K562 (cell line): ENCODE results near the gene TMEM156. TPM values are rescaled to one million over a fixed set of nuclear protein-coding genes. Genes with fewer than 3 reads are reported as not detected.

Experiments
- ARID1B ChIP-seq: fragments of 450-650 bp; IDR thresholded peaks from 2 replicates; pipeline ENCODE4 v1.6.1; 2016; ENCODE audit warnings: antibody characterized with exemption, mild to moderate bottlenecking, inconsistent platforms
- CUX1 ChIP-seq: fragments of 200-800 bp; sonication (Bioruptor generic); IDR thresholded peaks from 2 replicates; pipeline ENCODE4 v1.6.1; 2016; ENCODE audit warnings: missing genetic modification characterization, missing compliant biosample characterization
- NFRKB ChIP-seq: fragments of 450-650 bp; IDR thresholded peaks from 2 replicates; pipeline ENCODE4 v1.6.1; 2016; ENCODE audit warnings: low read depth
- ZNF3 ChIP-seq: fragments of 250-450 bp; sonication (Bioruptor Pico); IDR thresholded peaks from 2 replicates; pipeline ENCODE4 v1.5.0; 2021; ENCODE audit warnings: mild to moderate bottlenecking, moderate library complexity
- ZNF436 ChIP-seq: fragments of 250-450, 450-650 bp; sonication (Bioruptor Pico); formaldehyde crosslinking; IDR thresholded peaks from 2 replicates; pipeline ENCODE4 v1.7.0; 2020; ENCODE audit warnings: mild to moderate bottlenecking
- ZSCAN29 ChIP-seq: fragments of 450-650 bp; IDR thresholded peaks from 2 replicates; pipeline ENCODE4 v1.6.1; 2017
- polyA plus RNA-seq, 8 experiments: library from polyadenylated mRNA; depleted of rRNA in 4 of 8; stranded (reverse) in 5 of 8; unstranded in 3 of 8; fragments of >200 nt; fragmentation: Nextera tagmentation in 2 of 8; fragmentation: Illumina TruSeq in 1 of 8; extraction: Ambion mirVana in 2 of 8; extraction: Trizol in 1 of 8; gene quantifications; 2 replicates each; pipeline versions ENCODE4 v1.2.1 to v1.2.3, GENCODE V29; 2011 to 2014; ENCODE audit warnings: inconsistent platforms in 1 of 8, missing spikeins in 1 of 8
- total RNA-seq, 7 experiments: library from RNA; depleted of rRNA in 6 of 7; stranded (reverse); fragments of >200 nt in 6 of 7; fragmentation: Illumina TruSeq in 2 of 7; extraction: Trizol in 2 of 7; gene quantifications; 2 replicates each; pipeline versions ENCODE4 v1.2.1 to v1.2.3, GENCODE V29; 2011 to 2021; ENCODE audit warnings: low replicate concordance in 1 of 7
- TF ChIP-seq, protein P1 (sequence below): sonication (generic); formaldehyde crosslinking; IDR thresholded peaks from 2 replicates; pipeline ENCODE4 v1.8.1; 2023; ENCODE audit warnings: mild to moderate bottlenecking, missing genetic modification reagents, moderate library complexity
- TF ChIP-seq, protein P2 (sequence below), 2 experiments: fragments of 200-800 bp in 1 of 2; sonication (Bioruptor generic) in 1 of 2; sonication (generic) in 1 of 2; formaldehyde crosslinking in 1 of 2; IDR thresholded peaks in 1 of 2; conservative IDR thresholded peaks in 1 of 2; 2 replicates each; pipeline versions ENCODE4 v1.5.0 to v1.6.1; 2016 to 2020; ENCODE audit warnings: missing compliant biosample characterization in 1 of 2, missing genetic modification characterization in 1 of 2, missing genetic modification reagents in 1 of 2

TMEM156 gene
- total and polyA plus RNA-seq, 9 of the 15 experiments (the other 6 are each of a cell fraction or from before 2014, with no cell fraction given) = 3.5 to 9.6 (median 6.4) TPM

GRCh38 chr4:38976308-38976707, 55.9 kb downstream of the TMEM156 start (continued):
- TF ChIP-seq CUX1 (CRISPR knock-in tag) (no peak), ARID1B (no peak), ZSCAN29 (no peak), NFRKB (no peak), ZNF436 (no peak), ZNF3 (CRISPR knock-in tag) (no peak)
- TF ChIP-seq, protein P1, sequence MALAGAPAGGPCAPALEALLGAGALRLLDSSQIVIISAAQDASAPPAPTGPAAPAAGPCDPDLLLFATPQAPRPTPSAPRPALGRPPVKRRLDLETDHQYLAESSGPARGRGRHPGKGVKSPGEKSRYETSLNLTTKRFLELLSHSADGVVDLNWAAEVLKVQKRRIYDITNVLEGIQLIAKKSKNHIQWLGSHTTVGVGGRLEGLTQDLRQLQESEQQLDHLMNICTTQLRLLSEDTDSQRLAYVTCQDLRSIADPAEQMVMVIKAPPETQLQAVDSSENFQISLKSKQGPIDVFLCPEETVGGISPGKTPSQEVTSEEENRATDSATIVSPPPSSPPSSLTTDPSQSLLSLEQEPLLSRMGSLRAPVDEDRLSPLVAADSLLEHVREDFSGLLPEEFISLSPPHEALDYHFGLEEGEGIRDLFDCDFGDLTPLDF = no peak
- TF ChIP-seq, protein P2, sequence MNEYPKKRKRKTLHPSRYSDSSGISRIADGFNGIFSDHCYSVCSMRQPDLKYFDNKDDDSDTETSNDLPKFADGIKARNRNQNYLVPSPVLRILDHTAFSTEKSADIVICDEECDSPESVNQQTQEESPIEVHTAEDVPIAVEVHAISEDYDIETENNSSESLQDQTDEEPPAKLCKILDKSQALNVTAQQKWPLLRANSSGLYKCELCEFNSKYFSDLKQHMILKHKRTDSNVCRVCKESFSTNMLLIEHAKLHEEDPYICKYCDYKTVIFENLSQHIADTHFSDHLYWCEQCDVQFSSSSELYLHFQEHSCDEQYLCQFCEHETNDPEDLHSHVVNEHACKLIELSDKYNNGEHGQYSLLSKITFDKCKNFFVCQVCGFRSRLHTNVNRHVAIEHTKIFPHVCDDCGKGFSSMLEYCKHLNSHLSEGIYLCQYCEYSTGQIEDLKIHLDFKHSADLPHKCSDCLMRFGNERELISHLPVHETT (CRISPR knock-in tag; conservative IDR thresholded peaks at IDR 0.05 in 1 of 2, IDR thresholded peaks at IDR 0.05 in 1 of 2) = no peak
